GM10248 (cell line): ENCODE results near the gene OR56B1.
"Not testable (repeated sequence)": the region's sequence is repeated elsewhere in the genome, so short reads cannot be mapped to it uniquely, and the experiment has no call there.

Experiments
- CTCF ChIA-PET: fragments of 300-600 bp; sonication (Branson Sonifier 250); formaldehyde crosslinking; extraction: SDS; loops from one replicate; lab custom pipeline; 2021; ENCODE audit warnings: antibody characterized with exemption; lab: Yijun Ruan, JAX
- POLR2A ChIA-PET: fragments of 350-650 bp; sonication (Branson Sonifier 250); formaldehyde crosslinking; extraction: SDS; loops from one replicate; lab custom pipeline; 2020; ENCODE audit warnings: antibody characterized with exemption; lab: Yijun Ruan, JAX
- DNase-seq: peaks from one replicate; pipeline ENCODE4 v3.0.0; 2012; ENCODE audit errors: extremely low spot score
- CTCF ChIP-seq: IDR thresholded peaks from 2 replicates; pipeline ENCODE4 v1.5.1; 2012; ENCODE audit warnings: mild to moderate bottlenecking, low read depth; ENCODE audit errors: extremely low read depth, missing control alignments, control extremely low read depth

Gene OR56B1

GRCh38 chr11:5701055-5701577, 35.1 kb upstream of the OR56B1 start:
- POLR2A ChIA-PET = interaction anchor here (1.2 to 1.3 kb wide), 2 partner anchors 8 to 11 kb away, joined by 3 read pairs; no protein-coding TSS in a partner anchor
- TF ChIP-seq CTCF = no peak
- DNase-seq = no peak
- CTCF ChIA-PET = interaction anchor here (0.7 to 1.7 kb wide), 4 partner anchors 10 to 17 kb away, joined by 3 to 5 read pairs (median 4); partner anchors contain the start of genes TRIM22 and TRIM5

- no peak for DNase-seq
- ChIA-PET CTCF (interaction anchor here (1.5 kb wide), 1 partner anchor 14 kb away, joined by 4 read pairs; the partner anchor contains the start of gene TRIM22), POLR2A (interaction anchor here (0.9 kb wide), 1 partner anchor 13 kb away, joined by 5 read pairs; no protein-coding TSS in a partner anchor)
- TF ChIP-seq CTCF = no peak
Observed at GRCh38 chr11:5703741-5704536, 32.3 kb upstream of the OR56B1 start.

GRCh38 chr11:5705688-5706087, 30.6 kb upstream of the OR56B1 start:
- CTCF ChIA-PET = interaction anchor here (1.0 kb wide), 1 partner anchor 16 kb away, joined by 3 read pairs; the partner anchor contains the start of gene TRIM22

GRCh38 chr11:5712507-5712906, 23.7 kb upstream of the OR56B1 start:
- ChIA-PET CTCF (interaction anchor here (1.1 to 1.4 kb wide), 3 partner anchors 13 to 29 kb away, joined by 3 to 6 read pairs (median 4); partner anchors contain the start of gene TRIM5), POLR2A (interaction anchor here (1.0 kb wide), 1 partner anchor 11 kb away, joined by 3 read pairs; no protein-coding TSS in a partner anchor)
- DNase-seq = no peak
- TF ChIP-seq CTCF = peak; percentile 31

More at GRCh38 chr11:5705688-5706087, 30.6 kb upstream of the OR56B1 start:
- no peak for TF ChIP-seq CTCF
- DNase-seq = no peak
- POLR2A ChIA-PET = no interaction called here

- ChIA-PET CTCF (interaction anchor here (1.3 to 1.4 kb wide), 2 partner anchors 24 to 28 kb away, joined by 3 to 4 read pairs; partner anchors contain the start of gene TRIM22), POLR2A (no interaction called here)
- no peak for DNase-seq
- TF ChIP-seq CTCF = no peak
Observed at GRCh38 chr11:5713695-5714094, 22.6 kb upstream of the OR56B1 start.

GRCh38 chr11:5716518-5716917, 19.7 kb upstream of the OR56B1 start:
- CTCF ChIA-PET, DNase-seq, POLR2A ChIA-PET: not testable (repeated sequence)
